NCI-H446 treated with DMSO at 0.1 percent for 48 hours (cell line): ENCODE measurements around the gene MEMO1.
"Not testable (repeated sequence)": the region's sequence is repeated elsewhere in the genome, so short reads cannot be mapped to it uniquely, and the experiment has no call there.

Experiments used
- DNase-seq: peaks from one replicate; lab custom pipeline; 2025; lab: John Stamatoyannopoulos, UW

MEMO1 gene

DNA sequence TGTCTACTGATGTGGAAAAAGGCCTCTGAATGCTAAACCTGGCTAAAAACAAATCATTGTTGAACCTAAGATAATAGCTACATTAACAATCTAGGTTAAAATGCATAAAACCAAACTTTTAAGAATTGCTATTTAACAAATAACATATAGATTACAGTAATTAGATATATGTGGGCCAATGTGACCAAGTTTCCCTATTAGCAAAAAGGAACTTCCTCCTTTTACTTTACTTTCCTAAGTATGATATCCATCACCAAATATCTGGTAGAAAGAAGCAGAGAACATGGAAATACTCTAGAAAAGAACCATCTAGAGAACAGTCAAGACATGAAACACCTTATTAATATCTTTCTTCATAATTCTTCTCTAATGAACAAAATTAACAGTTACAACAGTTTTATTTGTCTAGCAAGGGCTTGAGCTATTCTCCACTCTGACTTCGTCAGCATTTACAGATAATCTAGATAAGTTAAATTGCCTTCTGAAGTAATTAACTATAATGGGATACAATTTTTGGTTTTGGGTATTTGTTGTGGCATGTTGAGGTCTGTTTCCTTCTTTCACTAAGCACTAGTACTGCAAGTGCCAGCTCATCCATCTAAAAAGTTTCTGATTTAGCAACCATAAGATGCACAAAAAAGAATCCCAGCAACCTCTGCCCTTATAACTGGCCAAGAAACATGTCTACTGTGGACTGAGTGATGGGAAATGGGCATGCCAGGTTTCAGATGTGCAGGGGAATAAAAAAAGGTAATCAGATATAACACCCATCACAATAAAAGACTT, 53.3 kb downstream of the MEMO1 start:
- DNase-seq, result no peak

DNA sequence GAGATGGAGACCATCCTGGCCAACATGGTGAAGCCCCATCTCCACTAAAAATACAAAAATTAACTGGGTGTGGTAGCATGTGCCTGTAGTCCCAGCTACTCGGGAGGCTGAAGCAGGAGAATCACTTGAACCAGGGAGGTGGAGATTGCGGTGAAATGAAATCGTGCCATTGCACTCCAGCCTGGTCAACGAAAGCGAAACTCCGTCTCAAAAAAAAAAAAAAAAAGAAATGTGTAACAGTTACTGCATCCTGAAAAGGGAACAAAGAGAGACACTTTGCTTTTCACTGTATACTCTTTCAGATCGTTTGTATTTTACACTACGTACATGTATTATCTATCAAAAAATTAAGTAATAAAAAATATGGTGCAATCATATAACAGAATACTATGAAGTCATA, 53.9 kb downstream of the MEMO1 start:
- not testable (repeated sequence) for DNase-seq

DNA sequence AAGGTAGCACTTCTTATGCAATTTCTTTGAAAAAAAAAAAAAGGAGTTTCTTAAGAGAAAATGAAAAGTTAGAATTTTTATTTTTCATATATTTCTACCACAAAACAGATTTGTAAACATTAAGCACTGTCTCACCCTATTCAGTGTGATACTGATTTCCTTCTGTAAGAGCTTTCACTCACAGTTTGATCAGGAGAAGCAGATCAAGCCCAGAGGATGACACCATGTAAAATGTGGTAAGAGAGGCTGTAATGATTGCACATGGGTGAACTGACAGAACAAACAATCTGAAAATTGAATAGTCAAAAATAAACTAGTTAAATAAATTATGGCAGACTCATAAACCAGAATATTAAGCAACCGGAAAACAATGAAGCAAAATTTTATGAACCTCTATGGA, 54.5 kb downstream of the MEMO1 start:
- DNase-seq, result no peak

DNA sequence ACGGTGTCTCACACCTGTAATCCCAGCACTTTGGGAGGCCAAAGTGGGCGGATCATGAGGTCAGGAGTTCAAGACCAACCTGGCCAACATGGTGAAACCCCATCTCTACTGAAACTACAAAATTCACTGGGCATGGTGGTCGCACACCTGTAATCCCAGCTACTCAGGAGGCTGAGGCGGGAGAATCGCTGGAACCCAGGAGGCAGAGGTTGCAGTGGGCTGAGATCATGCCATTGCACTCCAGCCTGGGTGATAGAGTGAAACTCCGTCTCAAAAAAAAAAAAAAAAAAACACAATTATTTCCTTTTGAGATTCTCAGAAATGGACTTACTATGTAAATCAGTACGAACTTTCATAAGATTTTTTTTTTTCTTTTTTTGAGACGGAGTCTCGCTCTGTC, 57.7 kb downstream of the MEMO1 start:
- DNase-seq, result not testable (repeated sequence)

DNA sequence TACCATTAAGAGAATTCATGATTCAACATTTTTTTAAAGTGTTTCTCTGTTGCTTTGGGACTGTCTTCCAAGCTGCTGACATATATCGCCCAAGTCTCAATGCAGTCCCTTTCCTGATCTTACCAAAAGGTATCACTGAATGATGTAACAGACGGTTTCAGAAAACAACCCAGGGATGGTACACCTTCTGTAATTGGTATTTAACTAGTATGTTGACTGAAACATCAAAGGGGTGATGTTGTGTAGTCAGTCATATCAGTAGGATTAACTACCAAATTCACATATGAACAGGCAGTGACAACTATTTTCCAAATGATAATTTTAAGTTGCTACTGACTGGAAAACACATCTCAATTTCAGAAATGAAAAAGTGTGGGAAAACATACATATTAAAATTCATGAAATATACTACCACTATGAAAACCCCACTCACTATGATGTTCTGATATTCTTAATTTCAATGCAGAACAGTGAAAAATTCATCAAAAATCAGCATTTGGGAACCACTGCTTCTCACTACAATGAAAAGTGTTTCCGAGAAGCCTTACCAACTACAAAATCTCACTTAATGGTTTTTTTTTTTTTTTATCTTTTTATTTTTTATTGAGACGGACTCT, 59.8 kb downstream of the MEMO1 start:
- no peak for DNase-seq

DNA sequence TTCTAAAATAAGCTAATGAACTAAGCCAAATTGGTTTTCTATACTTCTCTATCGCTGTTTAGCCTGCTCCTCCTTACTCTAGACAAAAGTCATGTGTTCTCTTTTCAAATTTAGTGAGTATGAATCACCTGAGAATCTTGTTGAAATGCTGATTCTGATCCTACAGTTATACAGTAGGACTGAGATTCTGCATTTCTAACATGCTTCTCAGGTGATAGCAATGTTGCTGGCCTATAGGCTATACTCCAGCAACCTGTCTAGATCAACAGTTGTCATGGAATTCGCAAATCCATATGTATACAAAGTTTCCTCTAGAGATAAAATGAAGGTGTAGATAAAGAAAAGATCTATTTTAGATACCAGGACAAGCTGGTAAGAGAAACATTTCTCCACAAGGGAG, 62.9 kb downstream of the MEMO1 start:
- no peak for DNase-seq

DNA sequence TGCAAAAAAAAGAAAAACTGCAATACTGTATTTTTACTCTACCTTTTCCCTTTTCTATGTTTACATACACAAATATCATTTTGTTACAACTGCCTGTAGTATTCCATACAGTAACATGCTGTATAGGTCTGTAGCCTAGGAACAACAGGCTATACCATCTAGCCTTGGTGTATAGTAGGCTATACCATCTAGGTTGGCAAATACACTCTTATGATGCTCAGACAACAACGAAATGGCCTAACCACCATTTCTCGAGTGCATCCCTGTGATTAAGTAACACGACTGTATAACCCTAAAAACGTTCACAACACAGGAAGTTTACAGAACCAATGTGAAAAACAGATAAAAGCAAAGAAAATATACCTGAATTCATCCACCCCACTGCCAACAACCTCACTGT, 64.0 kb downstream of the MEMO1 start:
- DNase-seq, result no peak

DNA sequence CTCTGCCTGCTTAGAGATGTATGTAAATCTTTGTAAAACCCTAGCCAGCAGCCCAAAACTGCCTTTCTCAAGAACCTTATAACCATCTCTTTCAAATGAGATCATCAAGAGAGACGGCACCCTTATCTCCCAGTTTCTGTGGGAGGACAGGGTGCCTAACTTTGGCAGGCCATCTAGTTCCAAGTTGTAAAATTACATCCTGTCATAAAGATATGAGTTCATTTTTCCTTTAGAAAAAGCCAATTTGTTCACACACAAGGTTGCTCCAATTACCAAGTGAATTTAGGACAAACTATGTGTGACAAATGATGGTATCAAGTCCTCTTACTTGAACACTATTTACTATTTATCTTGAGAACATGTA, 65.3 kb downstream of the MEMO1 start:
- DNase-seq, result no peak

DNA sequence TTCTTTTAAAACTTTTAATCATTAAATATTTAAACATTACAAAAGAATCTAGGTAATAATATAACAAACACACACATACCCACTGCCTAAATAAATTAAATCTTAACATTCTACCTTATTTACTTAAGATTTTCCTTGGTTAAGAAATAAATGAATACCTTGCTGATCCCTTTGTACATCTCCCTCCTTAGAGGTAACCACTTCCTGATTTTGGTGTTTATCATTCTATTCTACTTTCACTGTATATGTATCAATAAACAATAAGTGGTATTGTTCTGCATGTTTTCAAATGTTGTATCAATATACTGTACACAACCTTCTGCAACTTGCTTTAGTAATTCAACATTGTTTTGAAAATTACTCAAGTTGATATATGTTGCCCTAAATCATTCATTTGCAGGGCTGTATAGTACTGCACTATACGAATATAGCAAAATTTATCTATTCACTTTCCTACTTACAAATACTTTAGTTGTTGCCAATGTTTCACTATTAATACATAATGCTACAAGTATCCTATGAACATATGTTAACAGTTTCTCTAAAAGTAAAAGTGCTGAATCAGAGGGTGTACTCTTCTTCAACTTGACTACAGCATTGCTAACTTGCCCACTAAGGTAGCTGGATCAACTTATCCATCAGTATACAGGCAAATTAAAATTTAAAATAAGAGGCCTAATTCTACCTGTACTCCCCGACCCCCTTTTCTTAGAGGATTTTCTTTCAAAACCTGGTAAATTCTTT, 65.8 kb downstream of the MEMO1 start:
- DNase-seq, result no peak

DNA sequence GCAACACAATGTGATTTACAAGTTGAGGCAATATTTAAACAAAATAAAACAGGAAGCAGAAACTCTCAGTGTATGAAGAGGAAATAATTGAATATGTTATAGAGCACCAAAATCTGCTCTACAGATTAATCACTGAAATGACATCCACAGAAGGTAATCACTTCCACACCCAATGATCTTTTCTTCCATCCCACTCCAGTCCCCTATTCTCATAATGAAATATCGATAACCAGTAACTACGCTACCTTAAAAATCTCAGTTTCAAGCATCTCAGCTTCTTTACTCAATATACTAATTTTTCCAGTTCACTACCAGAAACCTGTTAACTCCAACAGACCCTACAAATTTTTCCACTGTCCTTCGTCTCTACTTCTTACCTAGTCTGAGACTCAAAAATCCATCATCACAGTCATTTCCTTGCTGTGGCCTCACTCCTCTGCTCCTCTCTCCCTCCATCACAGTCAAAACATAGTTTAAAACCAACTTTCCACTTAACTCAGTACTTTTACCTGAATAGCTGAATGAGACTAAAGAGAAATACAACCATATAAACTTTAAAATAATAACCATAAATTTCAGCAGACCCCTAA, 67.1 kb downstream of the MEMO1 start:
- DNase-seq, result no peak

DNA sequence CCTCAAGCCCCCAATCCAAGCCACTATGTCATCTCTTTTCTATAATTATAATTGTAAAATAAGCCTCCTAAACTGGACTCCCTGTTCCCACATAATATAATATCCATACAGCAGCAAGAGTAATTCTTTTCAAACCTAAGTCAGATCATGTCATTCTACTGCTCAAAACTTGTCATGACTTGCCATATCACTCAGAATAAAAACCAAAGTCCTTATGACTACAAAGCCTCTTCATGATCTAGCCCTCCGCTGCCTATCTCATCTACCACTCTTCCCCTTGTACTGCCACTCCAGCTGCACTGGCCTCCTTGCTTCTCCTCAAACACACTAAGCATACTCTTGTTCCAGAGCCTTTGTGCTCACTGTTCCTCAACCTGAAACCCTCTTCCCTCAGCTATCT, 69.9 kb downstream of the MEMO1 start:
- DNase-seq, result no peak

DNA sequence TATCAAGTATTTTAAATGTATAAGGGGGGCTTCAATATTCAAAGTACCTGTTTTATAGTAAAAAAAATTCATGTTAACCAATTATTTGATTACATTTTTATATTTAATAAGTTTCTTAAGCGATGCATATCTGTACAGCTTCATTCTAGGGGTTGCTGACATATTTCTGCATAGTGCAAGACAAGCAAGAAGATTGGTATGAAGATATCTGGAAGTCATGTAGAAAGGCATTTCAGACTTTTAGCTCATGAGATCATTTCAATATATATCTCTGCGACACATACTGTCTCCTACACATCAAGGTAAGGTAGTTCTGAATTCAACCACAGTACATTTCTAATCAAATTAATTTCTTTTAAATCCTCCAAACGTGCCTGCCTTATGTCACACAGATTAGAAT, 73.1 kb downstream of the MEMO1 start:
- no peak for DNase-seq

DNA sequence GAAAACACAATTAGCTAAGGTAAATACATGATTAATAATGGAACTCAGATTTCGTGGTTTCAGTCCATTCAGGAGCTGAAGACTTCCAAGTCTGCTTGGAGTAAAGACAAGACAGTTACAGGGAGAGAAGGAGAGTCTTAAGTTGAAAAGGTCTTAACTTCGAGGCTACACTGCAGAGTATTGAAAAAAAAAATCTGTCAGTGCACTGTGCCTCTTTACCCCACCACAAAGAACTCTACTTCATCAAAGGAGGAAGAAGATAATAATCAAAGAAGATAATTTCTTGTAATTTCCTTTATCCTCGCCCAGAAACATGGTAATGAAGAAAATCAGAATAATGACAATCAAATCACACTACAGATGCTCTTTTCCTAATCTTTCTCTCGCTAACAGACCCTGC, 75.4 kb downstream of the MEMO1 start:
- DNase-seq, result no peak

DNA sequence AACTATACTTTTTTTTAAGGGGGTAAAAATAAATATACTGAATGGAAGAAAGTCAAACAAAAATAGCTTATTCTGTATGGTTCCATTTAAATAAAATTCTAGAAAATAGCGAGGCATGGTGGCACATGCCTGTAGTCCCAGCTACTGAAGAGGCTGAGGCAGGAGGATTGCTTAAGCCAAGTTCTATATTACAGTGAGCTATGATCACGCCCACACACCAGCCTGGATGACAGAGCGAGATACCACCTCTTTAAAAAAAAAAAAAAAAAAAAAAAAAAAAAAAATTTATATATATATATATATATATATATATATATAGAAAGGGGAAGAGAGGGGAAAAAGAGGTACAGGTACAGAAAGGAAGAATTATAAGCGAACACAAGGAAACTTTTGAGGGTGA, 77.7 kb downstream of the MEMO1 start:
- DNase-seq, result no peak

DNA sequence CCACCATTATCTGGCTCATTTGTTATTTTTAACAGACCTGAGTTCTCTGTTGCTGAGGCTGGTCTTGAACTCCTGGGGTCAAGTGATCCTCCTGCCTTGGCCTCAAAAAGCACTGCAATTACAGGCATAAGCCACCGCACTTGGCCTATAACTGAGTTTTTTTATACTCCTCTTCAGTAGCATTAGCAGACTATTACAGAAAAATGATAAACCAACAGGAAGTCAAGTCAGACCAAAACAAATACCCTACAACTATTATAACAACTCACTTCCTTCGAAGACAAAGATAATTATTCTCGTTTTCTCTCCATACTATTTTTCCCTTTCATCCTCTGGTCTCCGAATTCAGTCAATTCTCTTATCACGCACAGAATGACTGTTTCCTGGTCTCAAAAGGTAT, 78.2 kb downstream of the MEMO1 start:
- no peak for DNase-seq

DNA sequence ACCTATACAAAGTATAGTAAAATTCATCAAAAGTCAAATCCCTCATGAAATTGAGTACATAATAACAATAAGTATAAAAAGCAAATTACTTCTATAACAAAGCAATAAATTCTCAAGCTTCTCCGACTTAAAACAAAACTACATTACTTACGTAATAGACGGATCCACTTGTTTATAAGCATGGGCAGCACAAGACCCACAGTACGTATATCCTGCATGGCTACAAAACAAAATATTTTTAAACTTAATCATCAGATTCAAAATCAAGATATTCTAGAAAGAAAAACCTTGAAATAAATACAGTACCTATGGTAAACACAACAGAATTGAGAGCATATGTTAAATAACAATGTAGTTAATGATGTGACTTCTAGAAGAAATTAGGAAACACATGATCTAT, 78.9 kb downstream of the MEMO1 start:
- no peak for DNase-seq

DNA sequence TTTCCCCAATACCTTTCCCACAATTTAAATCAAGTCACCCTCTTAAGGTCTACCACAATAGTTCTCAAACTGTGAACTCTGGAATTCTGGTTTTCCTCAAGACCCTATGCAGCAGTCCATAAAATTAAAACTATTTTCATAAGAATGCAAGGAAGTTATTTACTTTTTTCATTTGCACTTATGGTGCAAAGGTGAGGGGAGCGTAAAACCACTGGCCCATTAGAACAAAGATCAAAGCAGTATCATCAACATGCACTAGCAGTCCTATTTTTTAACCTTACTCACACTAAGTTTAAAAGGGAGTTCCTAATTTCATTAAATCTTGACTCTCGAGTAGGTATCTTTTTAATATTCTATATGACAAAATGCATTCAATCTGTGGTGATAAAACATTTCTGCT, 85.3 kb downstream of the MEMO1 start:
- no peak for DNase-seq

DNA sequence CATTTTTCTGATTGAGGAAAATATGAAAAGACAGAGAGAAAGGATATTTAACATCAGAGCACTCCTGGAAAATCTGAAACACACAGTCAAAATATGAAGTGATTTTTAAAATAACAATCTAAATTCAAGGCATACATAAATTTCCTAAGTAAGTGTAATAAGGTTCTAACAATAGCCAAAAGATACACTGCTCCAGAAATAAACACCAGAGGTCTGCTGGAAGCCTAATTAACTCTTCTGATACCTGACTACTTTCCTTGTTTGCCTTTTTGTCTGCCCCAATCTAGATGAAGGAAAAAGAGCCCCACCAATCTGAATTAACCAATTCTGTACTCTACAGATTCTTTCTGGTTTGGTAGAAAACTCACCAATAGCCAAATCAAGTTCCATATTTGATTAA, 87.1 kb downstream of the MEMO1 start:
- DNase-seq, result no peak

DNA sequence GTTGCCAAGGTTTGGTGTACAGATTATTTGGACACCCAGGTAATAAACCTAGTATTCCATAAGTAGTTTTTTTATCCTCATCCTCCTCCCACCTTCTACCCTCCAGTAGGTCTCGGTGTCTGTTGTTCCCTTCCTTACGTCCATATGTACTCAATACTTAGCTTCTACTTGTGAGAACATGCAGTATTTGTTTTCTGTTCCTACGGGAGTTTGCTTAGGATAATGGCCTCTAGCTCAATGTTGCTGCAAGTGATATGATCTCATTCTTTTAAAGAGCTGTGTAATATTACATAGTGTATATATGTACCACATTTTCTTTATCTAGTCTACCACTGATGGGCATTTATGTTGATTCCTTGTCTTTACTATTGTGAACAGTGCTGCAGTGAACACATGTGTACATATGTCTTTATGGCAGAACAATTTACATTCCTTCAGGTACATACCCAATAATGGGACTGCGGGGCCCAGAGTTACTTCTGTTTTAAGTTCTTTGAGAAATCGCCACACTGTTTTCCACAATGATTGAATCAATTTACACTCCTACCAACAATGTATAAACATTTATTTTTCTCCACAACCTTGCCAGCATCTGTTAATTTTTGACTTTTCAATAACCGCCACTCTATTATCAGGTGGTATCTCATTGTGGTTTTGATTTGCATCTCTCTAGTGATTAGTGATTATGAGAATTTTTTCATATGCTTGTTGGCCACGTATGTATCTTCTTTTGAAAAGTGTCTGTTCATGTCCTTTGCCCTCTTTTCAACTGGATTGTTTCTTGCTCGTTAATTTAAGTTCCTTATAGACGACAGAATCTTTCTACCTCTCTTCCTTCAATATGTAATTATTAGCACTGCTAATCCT, 88.0 kb downstream of the MEMO1 start:
- DNase-seq, result no peak

DNA sequence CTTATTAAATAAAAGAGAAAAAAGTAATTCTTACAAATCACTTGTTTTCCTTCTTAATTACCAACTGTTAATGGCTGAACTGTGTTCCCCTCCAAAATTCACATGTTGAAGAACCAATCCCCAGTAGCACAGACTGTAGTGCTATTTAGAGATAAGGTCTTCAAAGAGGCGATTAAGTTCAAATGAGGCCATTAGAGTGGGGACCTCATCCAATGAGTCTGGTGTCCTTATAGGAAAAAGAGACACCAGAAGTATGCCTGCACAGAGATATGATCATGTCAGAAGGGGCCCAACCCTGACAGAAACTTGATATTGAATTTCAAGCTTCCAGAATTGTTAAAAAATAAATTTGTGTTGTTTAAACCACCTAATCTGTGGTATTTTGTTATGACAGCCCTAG, 89.8 kb downstream of the MEMO1 start:
- no peak for DNase-seq

DNA sequence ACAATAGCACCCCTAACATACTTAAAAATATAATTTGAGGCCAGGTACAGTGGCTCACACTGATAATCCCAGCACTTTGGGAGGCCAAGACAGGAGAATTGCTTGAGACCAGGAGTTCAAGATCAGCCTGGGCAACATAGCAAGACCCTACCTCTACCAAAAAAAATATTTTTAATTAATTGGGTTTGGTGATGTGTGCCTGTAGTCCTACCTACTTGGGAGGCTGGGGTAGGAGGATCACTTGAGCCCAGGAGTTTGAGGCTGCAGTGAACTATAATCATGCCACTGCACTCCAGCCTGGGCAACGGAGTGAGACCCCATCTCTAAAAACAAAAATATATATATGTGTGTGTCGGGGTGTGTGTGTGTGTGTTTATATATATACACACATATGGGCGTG, 91.3 kb downstream of the MEMO1 start:
- no peak for DNase-seq

DNA sequence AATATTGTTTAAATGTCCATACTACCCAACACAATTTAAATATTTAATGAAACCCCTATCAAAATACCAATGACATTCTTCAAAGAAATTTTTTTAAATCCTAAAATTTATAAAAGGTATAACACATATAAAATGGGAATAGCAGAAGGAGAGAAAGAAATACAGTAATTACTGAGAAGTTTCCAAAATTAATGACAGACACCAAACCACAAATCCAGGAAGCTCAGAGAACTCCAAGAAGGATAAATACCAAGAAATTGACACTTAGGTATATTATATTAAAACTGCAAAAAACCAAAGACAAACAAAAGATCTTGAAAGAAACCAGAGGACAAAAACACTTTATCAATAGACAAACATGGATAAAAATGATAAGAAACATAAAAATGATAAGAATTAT, 101.1 kb downstream of the MEMO1 start:
- DNase-seq, result no peak
